HG03025 (cell line): ENCODE data around the gene SPRYD7.
"Not testable (repeated sequence)": the region's sequence is repeated elsewhere in the genome, so short reads cannot be mapped to it uniquely, and the experiment has no call there.

Experiments used
- ATAC-seq: cut with Tn5 transposase; IDR thresholded peaks from one replicate; pipeline ENCODE4 v1.9.1; 2021; ENCODE audit warnings: mild to moderate bottlenecking, moderate library complexity; ENCODE audit not compliant: unreplicated experiment, low FRiP score

Gene SPRYD7

DNA sequence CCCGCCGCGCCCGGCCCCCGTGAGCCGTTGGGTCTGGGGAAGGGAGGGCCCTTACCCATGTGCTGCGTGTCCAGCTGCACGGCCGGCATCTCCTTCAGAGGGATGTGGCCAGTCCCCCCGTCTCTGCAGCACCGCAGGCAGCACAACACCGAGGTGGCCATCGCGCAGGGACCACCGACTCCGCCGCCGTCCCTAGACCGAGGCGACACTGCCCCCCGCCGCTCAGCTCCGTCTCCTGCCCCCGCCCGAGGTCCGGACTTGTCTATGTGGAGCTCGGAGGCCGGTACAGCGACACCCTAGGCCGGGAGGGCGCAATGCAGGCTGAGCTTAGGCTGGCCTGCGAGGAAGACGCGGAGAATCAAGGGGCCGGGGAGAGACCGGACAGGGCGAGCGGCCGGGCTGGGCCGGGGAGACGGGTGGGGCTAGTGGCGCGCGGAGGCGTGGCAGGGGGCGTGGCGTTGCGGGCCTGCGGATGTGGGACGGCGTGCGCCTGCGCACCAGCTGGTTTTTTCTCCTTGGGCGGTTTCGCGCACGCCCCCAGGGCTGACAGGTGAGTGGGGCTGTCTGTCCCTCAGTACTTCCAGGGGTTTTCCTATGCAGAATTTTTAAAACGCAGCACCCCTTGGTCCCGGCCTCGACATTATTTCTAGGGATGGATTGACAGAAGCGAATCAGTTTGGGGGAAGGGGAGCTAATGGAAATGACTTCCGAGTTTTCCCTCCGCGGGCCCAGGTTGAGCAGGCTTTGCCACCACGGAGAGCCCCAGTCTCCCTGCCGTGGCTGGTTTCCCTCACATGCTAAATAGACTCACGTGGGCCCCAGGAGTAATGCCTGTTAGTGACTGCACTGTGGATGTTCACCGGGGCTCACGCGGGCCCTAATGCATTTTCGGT is at the start of gene SPRYD7:
Gene SPRYD7 (minus strand): TSS at position 266 of the 893 bp plus-strand sequence. CDS start 105 bp downstream, at position 161.
- ATAC-seq, result peak; percentile 99

DNA sequence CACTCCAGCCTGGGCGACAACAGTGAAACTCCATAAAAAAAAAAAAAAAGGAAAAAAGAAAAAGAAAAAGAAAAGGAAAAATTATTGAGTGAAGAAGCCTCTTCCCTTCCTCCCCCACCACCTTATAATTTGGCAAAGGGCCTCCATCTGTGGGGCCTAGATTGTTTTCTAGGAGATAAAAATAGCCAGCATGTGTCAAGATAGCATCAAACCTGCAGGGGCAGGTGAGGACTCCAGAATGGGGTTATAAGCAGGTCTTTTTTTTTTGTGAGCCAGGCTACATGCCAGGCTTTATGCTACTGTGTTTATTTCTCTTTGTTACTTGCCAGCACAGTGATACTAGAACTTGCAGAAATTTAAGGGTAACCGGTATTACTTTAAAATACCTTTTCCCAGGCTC is 49.0 kb upstream of the SPRYD7 start:
- ATAC-seq, result no peak

- ATAC-seq, result no peak
Observed at GRCh38 chr13:49980266-49980665, 44.1 kb upstream of the SPRYD7 start.

DNA sequence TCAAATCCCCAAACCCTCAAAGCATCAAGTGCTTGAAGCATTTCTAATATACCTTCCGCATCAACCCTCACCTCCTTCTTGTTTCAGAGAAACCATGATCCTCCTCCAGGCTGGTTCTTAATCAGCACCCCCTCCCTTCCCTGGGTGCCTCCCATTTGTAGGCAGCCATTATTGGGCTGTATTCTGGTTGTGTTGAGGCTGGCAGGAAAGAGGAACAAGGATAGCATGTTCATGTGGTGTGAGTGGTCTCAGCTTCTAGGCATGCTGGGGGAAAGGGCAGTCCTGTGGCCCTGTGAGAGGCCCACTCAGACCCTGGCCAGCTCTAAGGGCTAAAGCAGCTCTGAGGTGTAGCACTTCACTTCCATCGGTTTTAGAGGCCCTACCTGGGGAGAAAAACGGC is 41.9 kb upstream of the SPRYD7 start:
- ATAC-seq, result no peak

GRCh38 chr13:49976314-49977258 is 40.4 kb upstream of the SPRYD7 start:
- no peak for ATAC-seq

DNA sequence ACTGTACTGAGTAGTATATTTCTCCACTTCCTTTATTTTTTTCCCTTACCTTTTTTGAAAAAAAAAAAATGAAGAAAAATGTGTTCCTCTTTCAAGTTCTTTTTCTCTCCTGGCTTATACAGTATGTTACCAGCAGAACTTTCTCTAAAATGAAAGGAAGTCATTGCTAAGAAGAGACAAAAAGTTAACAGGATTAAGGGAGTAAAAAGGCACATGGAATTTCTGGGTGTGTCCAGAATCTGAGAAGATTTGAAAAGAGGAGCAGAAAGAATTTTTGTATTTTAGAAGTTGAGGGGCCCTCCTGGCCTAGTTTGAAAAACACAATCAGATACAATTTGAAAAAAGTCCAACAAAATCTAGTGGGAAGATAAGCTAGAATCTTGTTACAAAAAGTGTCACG is 39.7 kb upstream of the SPRYD7 start:
- ATAC-seq, result no peak

DNA sequence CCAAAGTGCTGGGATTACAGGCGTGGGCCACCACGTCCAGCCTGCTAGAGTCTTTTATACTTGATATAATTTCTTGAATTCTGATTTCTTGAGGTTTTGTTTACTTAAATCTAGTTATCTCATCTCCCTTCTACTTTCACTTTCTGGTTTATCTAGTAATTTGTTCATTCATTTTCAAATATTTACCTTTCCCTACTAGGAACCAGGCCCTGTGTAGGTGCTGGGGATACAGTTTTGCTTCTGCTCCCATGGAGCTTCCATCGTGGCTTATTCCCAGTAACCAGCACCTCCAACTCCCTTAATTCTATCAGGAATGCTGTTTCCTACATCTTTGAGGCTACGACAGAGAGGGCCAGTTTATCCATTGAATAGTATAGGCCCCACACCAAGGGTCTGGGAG is 36.6 kb upstream of the SPRYD7 start:
- ATAC-seq, result no peak

GRCh38 chr13:49967456-49967855 is 31.3 kb upstream of the SPRYD7 start:
- ATAC-seq, result no peak

DNA sequence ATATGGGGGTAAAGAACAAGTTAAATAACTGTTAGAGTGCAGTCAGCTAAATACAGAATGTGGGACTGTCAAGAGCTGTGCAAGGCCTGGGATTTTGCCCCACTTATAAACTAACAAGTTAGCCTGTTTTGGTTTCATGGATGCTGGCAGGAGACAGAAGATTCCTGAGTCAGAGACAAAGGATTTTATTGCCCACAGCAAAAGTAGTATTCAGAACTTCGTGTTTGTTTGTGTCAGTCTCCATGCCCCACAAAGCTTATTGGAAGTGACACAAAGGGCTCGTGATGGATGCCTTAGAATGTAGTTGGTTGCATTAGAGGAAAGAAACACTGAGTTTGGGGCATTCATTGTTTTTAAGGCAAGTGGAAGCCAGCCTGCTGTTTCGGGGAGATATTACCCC is 22.2 kb upstream of the SPRYD7 start:
- no peak for ATAC-seq

DNA sequence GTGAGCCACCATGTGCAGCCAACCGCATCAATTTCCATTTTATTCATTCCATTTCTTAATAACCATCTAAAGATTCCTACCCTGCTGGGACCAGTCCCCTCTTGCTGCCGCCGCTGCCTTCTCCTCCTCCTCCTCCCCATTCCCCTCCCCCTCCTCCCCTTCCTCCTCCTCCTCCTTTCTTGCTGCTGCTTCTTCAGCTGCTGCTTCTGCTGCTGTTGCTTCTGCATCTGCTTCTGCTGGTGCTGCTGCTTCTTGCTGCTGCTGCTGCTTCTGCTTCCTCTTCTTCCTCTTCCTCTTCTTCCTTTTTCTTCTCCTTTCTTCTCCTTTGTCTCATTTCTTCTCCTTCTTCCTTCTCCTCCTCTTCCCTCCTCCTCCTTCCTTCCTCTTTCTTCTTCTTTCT is 20.0 kb upstream of the SPRYD7 start:
- no peak for ATAC-seq

- no peak for ATAC-seq
Observed at GRCh38 chr13:49954674-49955455, 18.7 kb upstream of the SPRYD7 start.

DNA sequence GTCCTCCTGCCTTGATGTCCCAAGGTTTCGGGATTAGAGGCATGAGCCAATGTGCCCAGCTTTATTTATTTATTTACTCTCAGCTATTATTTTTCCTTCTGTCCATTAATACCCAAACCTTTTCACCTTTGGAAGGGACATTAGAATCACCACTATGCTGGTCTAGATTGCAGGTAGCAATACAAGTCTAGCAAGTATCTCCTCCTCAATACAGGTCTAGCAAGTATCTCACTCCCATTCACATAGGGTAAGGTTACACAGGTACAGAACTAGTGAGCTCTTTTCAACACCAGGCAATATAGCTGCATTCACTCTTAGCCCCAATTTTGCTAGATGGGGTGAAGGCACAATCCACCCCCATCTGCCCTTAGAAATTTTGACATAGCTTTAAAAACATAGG is 17.4 kb upstream of the SPRYD7 start:
- no peak for ATAC-seq

DNA sequence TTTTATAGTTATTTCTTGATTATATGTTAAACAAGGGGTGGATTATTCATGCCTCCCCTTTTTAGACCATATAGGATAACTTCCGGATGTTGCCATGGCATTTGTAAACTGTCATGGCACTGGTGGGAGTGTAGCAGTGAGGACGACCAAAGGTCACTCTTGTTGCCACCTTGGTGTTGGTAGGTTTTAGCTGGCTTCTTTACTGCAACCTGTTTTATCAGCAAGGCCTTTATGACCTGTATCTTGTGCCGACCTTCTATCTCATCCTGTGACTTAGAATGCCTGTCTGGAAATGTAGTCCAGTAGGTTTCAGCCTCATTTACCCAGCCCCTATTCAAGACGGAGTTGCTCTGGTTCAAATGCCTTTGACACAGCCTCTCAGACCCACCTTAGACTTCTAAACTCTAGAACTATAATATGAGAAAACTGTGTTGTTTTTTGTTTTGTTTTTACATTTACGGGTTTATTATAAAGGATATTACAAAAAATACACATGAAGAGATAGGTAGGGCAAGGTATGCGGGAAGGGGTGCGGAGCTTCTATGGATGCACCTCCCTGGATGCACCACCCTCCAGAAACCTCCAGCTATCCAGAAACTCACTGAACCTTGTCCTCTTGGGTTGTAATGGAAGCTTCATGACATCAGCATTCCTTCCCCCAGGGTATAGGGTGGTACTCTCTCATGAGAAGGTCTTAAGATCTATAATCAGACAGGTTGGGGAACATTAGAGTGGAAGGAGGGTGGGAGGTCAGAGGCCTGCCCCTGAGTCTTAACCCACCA is 15.8 kb upstream of the SPRYD7 start:
- ATAC-seq, result no peak

- ATAC-seq, result not testable (repeated sequence)
Observed at GRCh38 chr13:49948777-49949270, 12.7 kb upstream of the SPRYD7 start.

- no peak for ATAC-seq
Observed at GRCh38 chr13:49939321-49939720, 3.2 kb upstream of the SPRYD7 start.

DNA sequence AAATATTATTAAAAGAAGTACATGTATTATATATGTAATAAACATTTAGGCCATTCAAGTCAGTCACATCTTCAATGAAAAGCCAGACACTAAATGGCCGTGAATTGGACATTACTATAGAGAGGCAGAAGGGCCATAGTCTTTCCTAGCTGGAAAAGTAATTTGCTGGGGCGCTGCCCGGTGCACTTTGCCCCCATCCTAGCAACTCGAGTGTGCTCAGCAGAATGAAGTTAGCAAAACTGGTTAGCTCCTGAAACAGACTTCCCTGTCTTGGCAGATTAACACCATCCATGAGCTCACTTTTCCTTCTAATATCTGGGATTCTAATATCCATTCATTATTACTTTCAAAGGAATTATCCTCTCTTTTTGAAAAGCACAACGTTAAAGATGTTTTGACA is 2.8 kb upstream of the SPRYD7 start:
- ATAC-seq, result no peak

GRCh38 chr13:49938314-49938713 is 2.2 kb upstream of the SPRYD7 start:
- no peak for ATAC-seq

GRCh38 chr13:49936968-49937273 is 781 bp upstream of the SPRYD7 start:
- ATAC-seq, result peak; percentile 6

- peak; percentile 26 for ATAC-seq
Observed at GRCh38 chr13:49935171-49936074, 717 bp downstream of the SPRYD7 start.
